ENCODE data around the gene FLOT1. TPM values are rescaled to one million over a fixed set of nuclear protein-coding genes. Genes with fewer than 3 reads are reported as not detected.
"Not testable (repeated sequence)": the region's sequence is repeated elsewhere in the genome, so short reads cannot be mapped to it uniquely, and the experiment has no call there.

Gene FLOT1
- total and polyA plus RNA-seq, 7 experiments from 2014 or later = 59.4 to 204 (median 85.4) TPM

DNA sequence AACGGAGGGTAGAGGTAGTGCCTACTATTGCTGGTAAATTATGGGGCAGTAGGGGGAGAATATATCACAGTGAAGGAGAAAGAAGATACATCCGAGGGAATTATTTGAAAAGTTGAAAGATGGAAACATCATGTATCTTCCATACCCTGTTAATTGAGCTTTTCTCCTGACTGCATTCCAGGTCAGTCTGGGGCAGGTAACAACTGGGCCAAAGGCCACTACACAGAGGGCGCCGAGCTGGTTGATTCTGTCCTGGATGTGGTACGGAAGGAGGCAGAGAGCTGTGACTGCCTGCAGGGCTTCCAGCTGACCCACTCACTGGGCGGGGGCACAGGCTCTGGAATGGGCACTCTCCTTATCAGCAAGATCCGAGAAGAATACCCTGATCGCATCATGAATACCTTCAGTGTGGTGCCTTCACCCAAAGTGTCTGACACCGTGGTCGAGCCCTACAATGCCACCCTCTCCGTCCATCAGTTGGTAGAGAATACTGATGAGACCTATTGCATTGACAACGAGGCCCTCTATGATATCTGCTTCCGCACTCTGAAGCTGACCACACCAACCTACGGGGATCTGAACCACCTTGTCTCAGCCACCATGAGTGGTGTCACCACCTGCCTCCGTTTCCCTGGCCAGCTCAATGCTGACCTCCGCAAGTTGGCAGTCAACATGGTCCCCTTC lies 19.2 kb downstream of the FLOT1 start:
- intact Hi-C loops (cut with micrococcal nuclease) = loop anchor here in 1 of 2 donors (5.0 to 10.0 kb wide), 2 partner anchors 154 to 658 kb away; partner anchors contain the start of genes POLR1H and PPP1R11
- H3K4me1 ChIP-seq (ENCODE audit: control insufficient read depth in 2 of 2, insufficient read depth in 2 of 2, low read length in 2 of 2) = peaks cover 21 to 31% of the 10 kb centered on the region in 2 donors
- CTCF ChIA-PET = interaction anchor here (0.6 to 10.2 kb wide), 17 partner anchors 10 to 270 kb away, joined by 3 to 304 read pairs (median 6); partner anchors contain the start of genes ABCF1, DHX16, MRPS18B and PPP1R10

DNA sequence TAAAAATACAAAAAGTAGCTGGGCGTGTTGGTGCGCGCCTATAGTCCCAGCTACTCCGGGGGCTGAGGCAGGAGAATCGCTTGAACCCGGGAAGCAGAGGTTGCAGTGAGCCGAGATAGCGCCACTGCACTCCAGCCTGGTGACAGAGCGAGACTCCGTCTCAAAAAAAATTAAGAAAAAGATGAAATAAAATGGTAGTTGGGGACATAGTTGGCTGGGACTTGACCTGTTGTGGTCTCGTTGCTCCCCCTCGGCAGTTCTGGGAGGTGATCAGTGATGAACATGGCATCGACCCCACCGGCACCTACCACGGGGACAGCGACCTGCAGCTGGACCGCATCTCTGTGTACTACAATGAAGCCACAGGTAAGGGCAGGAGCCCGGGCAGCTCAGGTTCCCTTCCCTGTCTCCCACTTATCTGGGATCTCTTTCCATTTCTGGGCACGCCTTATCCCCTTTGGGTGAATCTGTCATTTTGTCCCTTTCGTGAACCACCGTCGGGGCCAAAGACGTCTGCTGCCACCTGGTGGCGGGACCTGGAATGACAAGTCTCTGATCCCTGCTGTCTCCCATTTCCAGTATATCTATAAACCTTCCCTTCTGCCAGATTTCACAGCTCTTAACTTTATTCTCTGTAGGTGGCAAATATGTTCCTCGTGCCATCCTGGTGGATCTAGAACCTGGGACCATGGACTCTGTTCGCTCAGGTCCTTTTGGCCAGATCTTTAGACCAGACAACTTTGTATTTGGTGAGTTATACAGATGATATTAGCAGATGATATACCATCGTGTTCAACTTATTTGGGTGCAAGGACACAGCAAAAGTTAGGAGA lies 20.0 kb downstream of the FLOT1 start:
- Histone ChIP-seq H3K36me3 (ENCODE audit: control insufficient read depth in 2 of 3, insufficient read depth in 3 of 3, low read length in 3 of 3) (peaks cover 8 to 45% (median 13%) of the 10 kb centered on the region in 3 experiments), H3K4me1 (ENCODE audit: control insufficient read depth in 2 of 2, insufficient read depth in 2 of 2, low read length in 2 of 2) (peaks cover 21 to 31% of the 10 kb centered on the region in 2 donors), H3K4me3 (ENCODE audit: low read length) (peak overlapping the region; percentile 80), H3K9me3 (ENCODE audit: control insufficient read depth in 2 of 3, low read length in 3 of 3) (no peaks in the 10 kb centered on the region), H3K27ac (ENCODE audit: low read depth, low read length) (peak overlapping the region; percentile 77), H3K27me3 (ENCODE audit: control insufficient read depth in 2 of 2, insufficient read depth in 2 of 2, low read length in 2 of 2) (no peaks in the 10 kb centered on the region)
- ATAC-seq (no peak), DNase-seq (peak; percentile 72 to 90 (median 82))
- ChIA-PET CTCF (interaction anchor here (0.7 to 10.2 kb wide), 27 partner anchors 10 to 269 kb away, joined by 3 to 304 read pairs (median 5); partner anchors contain the start of genes ABCF1, DHX16, FLOT1 and MRPS18B), POLR2A (interaction anchor here (0.6 to 17.4 kb wide), 21 partner anchors 8 to 844 kb away, joined by 3 to 499 read pairs (median 4); partner anchors contain the start of genes ABCF1, DHX16, MRPS18B and PPP1R10)
- Mint-ChIP-seq H3K9me3 (peaks cover 0 to 7% (median 0%) of the 10 kb centered on the region in 11 donors), H3K27ac (peak overlapping the region; percentile 90 to 98 (median 94)), H3K27me3 (no peaks in the 10 kb centered on the region), H3K4me1 (peaks cover 40 to 61% (median 54%) of the 10 kb centered on the region in 7 donors), H3K36me3 (peaks cover 7 to 49% (median 13%) of the 10 kb centered on the region in 5 donors), H3K4me3 (peak overlapping the region; percentile 90 to 100 (median 97))
- intact Hi-C loops (cut with micrococcal nuclease) = loop anchor here (1.0 to 10.0 kb wide), 7 partner anchors 8 to 658 kb away; partner anchors contain the start of genes ATAT1 (in 1 of the 2), POLR1H (in 1 of the 2) and PPP1R11 (in 1 of the 2)

More for the DNA sequence above, 19.2 kb downstream of the FLOT1 start:
- H3K9me3 Mint-ChIP-seq; ATAC-seq; H3K27me3 Mint-ChIP-seq; DNase-seq; H3K27me3 ChIP-seq (ENCODE audit: control insufficient read depth in 2 of 2, insufficient read depth in 2 of 2, low read length in 2 of 2); H3K4me3 ChIP-seq (ENCODE audit: low read length); H3K9me3 ChIP-seq (ENCODE audit: control insufficient read depth in 2 of 3, low read length in 3 of 3): not testable (repeated sequence)
- Mint-ChIP-seq H3K27ac (peak overlapping the region; percentile 51 to 96 (median 93)), H3K4me1 (peaks cover 39 to 58% (median 52%) of the 10 kb centered on the region in 7 donors), H3K36me3 (peaks cover 7 to 52% (median 17%) of the 10 kb centered on the region in 5 donors), H3K4me3 (peak overlapping the region in 8 of 10 donors; percentile 65 to 99 (median 96))
- POLR2A ChIA-PET = interaction anchor here (0.6 to 17.4 kb wide), 12 partner anchors 8 to 241 kb away, joined by 3 to 499 read pairs (median 4); partner anchors contain the start of genes ABCF1, DHX16, MRPS18B and PPP1R10
- Histone ChIP-seq H3K36me3 (ENCODE audit: control insufficient read depth in 2 of 3, insufficient read depth in 3 of 3, low read length in 3 of 3) (peaks cover 8 to 53% (median 13%) of the 10 kb centered on the region in 3 experiments), H3K27ac (ENCODE audit: low read depth, low read length) (peak overlapping the region; percentile 77)

DNA sequence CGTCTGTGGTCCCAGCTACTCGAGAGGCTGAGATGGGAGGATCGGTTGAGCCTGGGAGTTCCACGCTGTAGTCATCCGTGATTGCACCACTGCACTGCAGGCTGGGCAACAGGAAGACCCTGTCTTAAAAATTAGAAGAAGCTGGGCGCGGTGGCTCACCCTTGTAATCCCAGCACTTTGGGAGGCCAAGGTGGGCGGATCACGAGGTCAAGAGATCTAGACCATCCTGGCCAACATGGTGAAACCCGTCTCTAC lies 20.5 kb downstream of the FLOT1 start:
- not testable (repeated sequence) for H3K27me3 ChIP-seq (ENCODE audit: control insufficient read depth in 2 of 2, insufficient read depth in 2 of 2, low read length in 2 of 2); H3K9me3 ChIP-seq (ENCODE audit: control insufficient read depth in 2 of 3, low read length in 3 of 3); ATAC-seq; H3K9me3 Mint-ChIP-seq; H3K27me3 Mint-ChIP-seq
- peak overlapping the region; percentile 90 to 100 (median 97) for H3K4me3 Mint-ChIP-seq
- peaks cover 8 to 40% (median 13%) of the 10 kb centered on the region in 3 experiments for H3K36me3 ChIP-seq (ENCODE audit: control insufficient read depth in 2 of 3, insufficient read depth in 3 of 3, low read length in 3 of 3)
- intact Hi-C loops (cut with micrococcal nuclease) = loop anchor here (1.0 to 10.0 kb wide), 7 partner anchors 8 to 657 kb away; partner anchors contain the start of genes ATAT1 (in 1 of the 2), POLR1H (in 1 of the 2) and PPP1R11 (in 1 of the 2)
- POLR2A ChIA-PET = interaction anchor here (0.6 to 17.4 kb wide), 19 partner anchors 9 to 844 kb away, joined by 3 to 499 read pairs (median 5); partner anchors contain the start of genes ABCF1, DHX16, MRPS18B and PPP1R10
- CTCF ChIA-PET = interaction anchor here (0.7 to 10.2 kb wide), 23 partner anchors 11 to 268 kb away, joined by 3 to 304 read pairs (median 6); partner anchors contain the start of genes ABCF1, DHX16, FLOT1 and MRPS18B
- peaks cover 7 to 52% (median 13%) of the 10 kb centered on the region in 5 donors for H3K36me3 Mint-ChIP-seq
- H3K4me3 ChIP-seq (ENCODE audit: low read length) = peak overlapping the region; percentile 80
- peak in 1 of 9 donors; percentile 37 for DNase-seq
- H3K4me1 ChIP-seq (ENCODE audit: control insufficient read depth in 2 of 2, insufficient read depth in 2 of 2, low read length in 2 of 2) = peaks cover 21 to 31% of the 10 kb centered on the region in 2 donors
- H3K4me1 Mint-ChIP-seq = peaks cover 42 to 65% (median 58%) of the 10 kb centered on the region in 7 donors
- H3K27ac ChIP-seq (ENCODE audit: low read depth, low read length) = peak overlapping the region; percentile 77
- peak overlapping the region; percentile 90 to 98 (median 94) for H3K27ac Mint-ChIP-seq

DNA sequence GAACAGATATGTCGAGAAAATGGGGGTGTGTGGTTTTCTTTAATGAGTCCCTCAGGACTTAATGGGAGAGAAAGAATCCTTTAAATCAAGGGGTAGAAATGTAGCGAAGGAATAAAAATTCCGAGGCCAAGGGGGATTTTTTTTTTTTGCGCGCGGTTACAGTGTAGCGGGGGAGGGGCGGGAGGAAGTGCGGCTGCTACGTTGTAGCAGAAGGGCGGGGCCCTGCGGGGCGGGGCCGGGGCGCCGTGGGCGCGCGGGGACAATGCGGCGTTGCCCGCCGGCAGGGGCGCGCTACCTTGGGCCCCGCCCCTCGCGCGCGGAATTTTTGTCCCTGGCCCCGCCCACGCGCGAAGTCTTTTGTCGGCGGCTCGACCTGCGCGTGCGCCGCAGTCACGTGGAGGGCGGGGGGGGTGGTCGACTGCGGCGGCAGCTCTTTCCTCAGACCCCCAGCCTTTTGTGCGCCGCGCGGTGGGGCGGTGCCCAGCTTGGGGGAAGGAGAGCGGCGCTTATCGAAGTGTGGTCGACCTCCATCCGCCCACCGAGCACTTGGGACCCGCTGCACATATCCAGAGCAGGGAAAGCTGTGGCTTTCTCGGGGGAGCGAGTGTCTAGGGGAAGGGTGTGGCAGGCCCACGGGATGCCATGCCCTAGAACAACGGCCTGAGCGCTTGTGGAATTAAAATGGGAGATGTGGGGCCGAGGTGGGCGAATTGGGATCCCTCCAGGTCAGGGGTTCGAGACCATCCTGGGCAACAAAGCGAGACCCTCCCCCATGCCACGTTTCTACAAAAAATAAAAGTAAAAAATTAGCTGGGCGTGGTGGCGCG lies 21.1 kb downstream of the FLOT1 start:
- peak; percentile 69 for ATAC-seq
- no peaks in the 10 kb centered on the region for H3K27me3 Mint-ChIP-seq
- peaks cover 7 to 53% (median 13%) of the 10 kb centered on the region in 5 donors for H3K36me3 Mint-ChIP-seq
- no peaks in the 10 kb centered on the region for H3K27me3 ChIP-seq (ENCODE audit: control insufficient read depth in 2 of 2, insufficient read depth in 2 of 2, low read length in 2 of 2)
- ChIA-PET POLR2A (interaction anchor here (0.5 to 17.4 kb wide), 19 partner anchors 9 to 238 kb away, joined by 3 to 499 read pairs (median 5); partner anchors contain the start of genes DHX16, MRPS18B, PPP1R10 and PRR3), CTCF (interaction anchor here (0.7 to 10.2 kb wide), 20 partner anchors 11 to 268 kb away, joined by 3 to 304 read pairs (median 7); partner anchors contain the start of genes DHX16, FLOT1, MRPS18B and NRM)
- intact Hi-C loops (cut with micrococcal nuclease) = loop anchor here (1.0 to 10.0 kb wide), 14 partner anchors 9 to 899 kb away; partner anchors contain the start of genes ABCF1 (in 1 of the 2), ATAT1 (in 1 of the 2), C6orf136 (in 1 of the 2) and GTF2H4 (in 1 of the 2)
- peak overlapping the region; percentile 93 for H3K27ac ChIP-seq (ENCODE audit: low read depth, low read length)
- H3K9me3 Mint-ChIP-seq = peaks cover 0 to 7% (median 0%) of the 10 kb centered on the region in 11 donors
- peak; percentile 92 to 99 (median 96) for DNase-seq
- H3K27ac Mint-ChIP-seq = peak overlapping the region; percentile 90 to 98 (median 96)
- peak overlapping the region; percentile 97 for H3K4me3 ChIP-seq (ENCODE audit: low read length)
- peaks cover 24 to 36% of the 10 kb centered on the region in 2 donors for H3K4me1 ChIP-seq (ENCODE audit: control insufficient read depth in 2 of 2, insufficient read depth in 2 of 2, low read length in 2 of 2)
- no peaks in the 10 kb centered on the region for H3K9me3 ChIP-seq (ENCODE audit: control insufficient read depth in 2 of 3, low read length in 3 of 3)
- H3K4me1 Mint-ChIP-seq = peaks cover 44 to 68% (median 63%) of the 10 kb centered on the region in 7 donors
- H3K4me3 Mint-ChIP-seq = peak overlapping the region; percentile 90 to 100 (median 97)
- peaks cover 8 to 38% (median 13%) of the 10 kb centered on the region in 3 experiments for H3K36me3 ChIP-seq (ENCODE audit: control insufficient read depth in 2 of 3, insufficient read depth in 3 of 3, low read length in 3 of 3)

DNA sequence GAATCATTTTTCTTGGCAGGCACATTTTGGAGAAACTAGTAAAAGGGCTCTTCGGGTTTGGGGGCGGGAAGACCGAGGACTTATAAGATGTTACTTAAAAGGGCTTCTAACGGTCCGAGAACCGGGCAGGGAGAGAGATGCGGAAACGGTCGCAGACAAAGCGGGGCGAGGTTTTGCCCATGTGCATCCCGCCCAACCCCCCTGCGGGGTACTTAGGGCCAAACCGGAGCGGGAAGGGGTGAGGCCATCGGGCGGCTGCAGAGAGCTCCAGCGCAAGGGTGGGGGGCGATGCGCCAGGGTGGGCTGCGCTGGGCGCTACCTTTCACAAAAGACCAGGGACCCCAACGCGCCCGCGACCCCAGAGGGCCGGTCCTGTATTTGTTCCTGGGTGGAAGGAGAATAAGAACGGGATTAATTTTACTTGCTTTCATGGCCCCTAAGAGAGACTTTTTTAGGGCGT lies 21.7 kb downstream of the FLOT1 start:
- Histone ChIP-seq H3K4me3 (ENCODE audit: low read length) (peak overlapping the region; percentile 97), H3K4me1 (ENCODE audit: control insufficient read depth in 2 of 2, insufficient read depth in 2 of 2, low read length in 2 of 2) (peaks cover 26 to 39% of the 10 kb centered on the region in 2 donors), H3K36me3 (ENCODE audit: control insufficient read depth in 2 of 3, insufficient read depth in 3 of 3, low read length in 3 of 3) (peaks cover 8 to 35% (median 13%) of the 10 kb centered on the region in 3 experiments), H3K9me3 (ENCODE audit: control insufficient read depth in 2 of 3, low read length in 3 of 3) (no peaks in the 10 kb centered on the region), H3K27me3 (ENCODE audit: control insufficient read depth in 2 of 2, insufficient read depth in 2 of 2, low read length in 2 of 2) (no peaks in the 10 kb centered on the region), H3K27ac (ENCODE audit: low read depth, low read length) (peak overlapping the region; percentile 93)
- POLR2A ChIA-PET = interaction anchor here (1.0 to 17.4 kb wide), 10 partner anchors 10 to 212 kb away, joined by 3 to 499 read pairs (median 10); partner anchors contain the start of genes DHX16, MRPS18B, PPP1R10 and PRR3
- CTCF ChIA-PET = interaction anchor here (0.8 to 10.2 kb wide), 10 partner anchors 12 to 237 kb away, joined by 3 to 304 read pairs (median 15); partner anchors contain the start of genes DHX16 and NRM
- Mint-ChIP-seq H3K27me3 (no peaks in the 10 kb centered on the region), H3K27ac (peak overlapping the region; percentile 90 to 98 (median 96)), H3K9me3 (peaks cover 0 to 7% (median 0%) of the 10 kb centered on the region in 11 donors), H3K36me3 (peaks cover 7 to 57% (median 13%) of the 10 kb centered on the region in 5 donors), H3K4me1 (peaks cover 47 to 74% (median 68%) of the 10 kb centered on the region in 7 donors), H3K4me3 (peak overlapping the region; percentile 90 to 100 (median 97))
- intact Hi-C loops (cut with micrococcal nuclease) = loop anchor here (1.0 to 10.0 kb wide), 12 partner anchors 38 to 900 kb away; partner anchors contain the start of genes ABCF1 (in 1 of the 2), C6orf136 (in 1 of the 2), GNL1 (in 1 of the 2) and GTF2H4 (in 1 of the 2)
- DNase-seq = peak in 6 of 9 donors; percentile 32 to 73 (median 49)
- no peak for ATAC-seq

Measured in naive thymus-derived CD4-positive, alpha-beta T cell (primary cell).